Body of pancreas (tissue), 4 donors: Measurements from ENCODE around the gene NUP153.

Source experiments
- CTCF ChIP-seq, 7 experiments: fragments of 450-650 bp in 4 of 7; fragments of 200-600 bp in 3 of 7; sonication (generic) in 3 of 7; IDR thresholded peaks; one replicate each; pipeline ENCODE4 v1.5.1; 2016 to 2019; ENCODE audit warnings: antibody characterized with exemption in 7 of 7
- POLR2A ChIP-seq, 3 donors: fragments of 450-650 bp; IDR thresholded peaks; one replicate each; pipeline ENCODE4 v1.6.1; 2016; ENCODE audit warnings: antibody characterized with exemption in 3 of 3, mild to moderate bottlenecking in 2 of 3

DNA sequence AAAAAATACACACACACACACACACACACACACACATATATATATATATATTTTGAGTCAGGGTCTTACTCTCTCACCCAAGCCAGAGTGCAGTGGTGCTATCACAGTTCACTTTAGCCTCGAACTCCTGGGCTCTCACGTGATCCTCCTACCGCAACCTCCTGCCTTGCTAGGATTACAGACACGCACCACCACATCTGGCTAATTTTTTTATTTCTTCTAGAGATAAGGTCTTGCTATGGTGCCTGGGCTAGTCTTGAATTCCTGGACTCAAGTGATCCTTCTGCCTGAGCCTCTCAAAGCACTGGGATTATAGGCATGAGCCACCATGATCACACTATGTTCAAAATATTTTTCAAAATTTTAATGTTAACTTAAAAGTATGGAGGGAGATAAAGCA lies 43.5 kb downstream of the NUP153 start:
- TF ChIP-seq CTCF (IDR thresholded peaks at IDR 0.05) (no peak), POLR2A (IDR thresholded peaks at IDR 0.05) (no peak)
